ENCODE results near the gene SH3PXD2A.
"Not testable (repeated sequence)": the region's sequence is repeated elsewhere in the genome, so short reads cannot be mapped to it uniquely, and the experiment has no call there.

SH3PXD2A gene

DNA sequence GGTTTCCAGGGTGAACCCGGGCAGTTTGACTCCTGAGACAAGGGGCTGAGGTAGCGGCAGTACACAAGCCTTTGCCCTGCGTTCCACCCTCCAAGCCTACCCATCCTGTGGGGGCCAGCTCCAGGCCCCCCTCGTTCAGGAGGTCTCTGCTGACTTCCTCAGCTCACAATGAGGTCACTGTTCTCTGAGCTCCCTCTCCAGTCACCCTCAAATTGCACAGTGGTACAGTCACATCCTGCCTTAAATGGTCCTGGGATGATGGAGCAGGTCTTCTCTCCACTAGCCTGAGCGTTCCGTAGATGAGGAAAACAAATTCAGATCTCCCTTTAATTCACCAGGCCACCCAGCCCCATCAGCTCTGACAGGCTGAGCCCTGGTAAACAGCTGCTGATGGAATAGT lies 90.2 kb downstream of the SH3PXD2A start:
- H3K27ac Mint-ChIP-seq, result peak overlapping the region; percentile 23
- peaks cover 57% of the 10 kb centered on the region for H3K4me1 Mint-ChIP-seq (ENCODE audit: low read depth)
- DNase-seq, result no peak

DNA sequence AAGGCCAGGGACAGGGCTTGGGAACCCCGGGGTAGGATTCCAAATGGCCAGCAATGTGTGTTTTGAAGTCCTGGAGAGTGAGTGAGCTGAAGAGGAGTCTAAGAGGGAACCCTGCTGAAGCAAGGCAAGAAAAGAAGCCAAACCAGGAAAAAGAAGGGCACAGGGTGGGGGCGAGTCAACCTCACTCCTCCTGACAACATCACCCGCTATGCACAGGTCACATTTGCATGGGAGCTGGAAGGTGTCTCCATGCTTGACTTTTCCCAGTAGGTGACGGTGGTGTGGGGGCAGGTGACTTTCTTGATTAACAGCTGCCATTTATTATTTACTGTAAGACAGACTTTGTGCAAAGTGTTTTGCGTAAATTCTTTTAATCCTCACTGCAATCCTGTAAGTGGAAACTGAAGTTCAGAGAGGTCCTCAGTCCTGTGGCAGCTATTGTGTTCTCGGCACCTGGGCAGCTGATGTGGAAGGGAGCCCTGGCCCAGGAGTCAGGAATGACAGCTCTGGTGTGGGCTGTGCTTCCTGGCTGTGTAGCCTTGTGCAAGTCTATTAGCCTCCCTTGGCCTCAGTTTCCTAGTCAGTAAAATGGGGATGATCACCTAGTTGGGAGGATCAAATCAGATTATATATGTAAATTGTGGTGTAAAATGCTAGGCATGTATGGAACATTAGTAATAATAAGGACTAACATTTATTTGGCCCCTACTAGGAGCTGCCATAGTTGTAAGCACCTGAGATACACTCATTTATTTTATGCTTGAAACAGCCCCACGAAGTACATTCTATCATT lies 90.9 kb downstream of the SH3PXD2A start:
- Mint-ChIP-seq H3K27ac (peak overlapping the region; percentile 85), H3K4me3 (no peak overlapping the region), H3K9me3 (no peaks in the 10 kb centered on the region)

More for the DNA sequence above, 90.2 kb downstream of the SH3PXD2A start:
- no peaks in the 10 kb centered on the region for H3K27me3 Mint-ChIP-seq
- no peaks in the 10 kb centered on the region for H3K9me3 Mint-ChIP-seq
- no peak overlapping the region for H3K4me3 Mint-ChIP-seq
- H3K36me3 Mint-ChIP-seq (ENCODE audit: low read depth), result no peaks in the 10 kb centered on the region

DNA sequence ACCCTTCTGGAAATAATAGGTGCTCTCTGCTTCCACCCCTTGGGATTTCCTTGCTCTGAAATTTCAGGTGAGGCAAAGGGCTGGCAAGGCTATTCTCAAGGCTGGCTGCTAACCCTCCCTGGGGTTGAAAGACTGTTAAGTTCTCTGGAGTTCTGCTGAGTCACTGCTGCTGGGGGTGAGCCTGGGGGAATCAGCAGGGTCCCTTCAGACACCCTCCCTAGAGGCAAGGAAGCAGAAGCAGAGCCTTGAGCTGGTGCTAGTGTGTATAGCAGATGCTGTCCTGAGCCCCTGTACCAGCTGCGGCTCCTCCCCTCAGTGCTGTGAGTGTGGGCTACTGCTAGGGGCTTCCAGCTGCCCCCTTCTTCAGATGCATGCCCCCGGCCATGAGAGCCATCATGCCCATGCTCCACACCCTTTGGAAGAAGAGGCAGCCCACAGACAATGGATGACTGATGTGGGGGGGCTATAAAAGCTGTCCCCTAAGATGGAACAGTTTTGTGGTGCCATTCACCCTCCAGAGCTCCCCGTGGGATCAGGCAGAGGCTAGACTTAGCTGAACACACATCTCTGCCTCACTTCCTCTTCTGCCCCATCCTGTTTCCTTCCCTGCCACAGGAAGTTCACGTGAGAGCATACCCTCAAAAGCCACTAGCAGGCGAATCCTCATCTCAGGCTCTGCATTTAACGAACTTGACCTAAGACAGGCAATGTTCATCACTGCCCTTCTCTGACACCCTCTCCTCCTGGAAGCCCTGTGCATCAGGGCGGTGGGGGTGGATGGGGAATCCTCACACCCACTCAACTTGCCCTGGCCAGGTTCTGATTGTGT lies 91.8 kb downstream of the SH3PXD2A start:
- DNase-seq, result peak; percentile 56
- H3K4me1 Mint-ChIP-seq (ENCODE audit: low read depth), result peaks cover 66% of the 10 kb centered on the region
- H3K36me3 Mint-ChIP-seq (ENCODE audit: low read depth), result no peaks in the 10 kb centered on the region
- peak overlapping the region; percentile 85 for H3K27ac Mint-ChIP-seq
- H3K4me3 Mint-ChIP-seq, result no peak overlapping the region
- no peaks in the 10 kb centered on the region for H3K27me3 Mint-ChIP-seq
- no peaks in the 10 kb centered on the region for H3K9me3 Mint-ChIP-seq

More for the DNA sequence above, 90.9 kb downstream of the SH3PXD2A start:
- H3K36me3 Mint-ChIP-seq (ENCODE audit: low read depth), result no peaks in the 10 kb centered on the region
- DNase-seq, result no peak
- no peaks in the 10 kb centered on the region for H3K27me3 Mint-ChIP-seq
- H3K4me1 Mint-ChIP-seq (ENCODE audit: low read depth), result peaks cover 62% of the 10 kb centered on the region

DNA sequence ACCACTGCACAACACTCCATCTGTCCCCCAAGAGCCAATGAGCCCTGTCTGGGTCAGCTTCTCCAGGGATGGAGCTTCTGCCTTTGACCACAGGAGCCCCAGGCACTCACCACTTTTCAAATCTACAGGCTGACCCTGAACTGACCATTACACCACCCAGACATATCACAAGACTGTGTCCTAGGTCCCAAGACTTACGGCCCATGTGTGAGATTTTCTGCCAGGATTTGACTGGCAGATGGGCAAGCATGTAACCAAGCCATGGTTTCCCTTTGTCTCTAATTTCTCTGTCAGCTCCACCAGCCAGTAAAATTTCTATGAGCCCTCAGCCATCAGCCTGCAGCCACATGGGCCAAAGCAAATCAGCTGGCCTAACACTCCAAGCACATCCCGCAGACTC lies 92.5 kb downstream of the SH3PXD2A start:
- peak overlapping the region; percentile 23 for H3K27ac Mint-ChIP-seq
- peaks cover 67% of the 10 kb centered on the region for H3K4me1 Mint-ChIP-seq (ENCODE audit: low read depth)
- no peak overlapping the region for H3K4me3 Mint-ChIP-seq

GRCh38 chr10:103762162-103762561 lies 93.2 kb downstream of the SH3PXD2A start:
- Mint-ChIP-seq H3K36me3 (ENCODE audit: low read depth) (no peaks in the 10 kb centered on the region), H3K27me3 (no peaks in the 10 kb centered on the region), H3K9me3 (no peaks in the 10 kb centered on the region), H3K4me3 (no peak overlapping the region), H3K4me1 (ENCODE audit: low read depth) (peaks cover 71% of the 10 kb centered on the region), H3K27ac (no peak overlapping the region)
- DNase-seq, result no peak

More for the DNA sequence above, 92.5 kb downstream of the SH3PXD2A start:
- DNase-seq, result no peak
- Mint-ChIP-seq H3K27me3 (no peaks in the 10 kb centered on the region), H3K9me3 (no peaks in the 10 kb centered on the region), H3K36me3 (ENCODE audit: low read depth) (no peaks in the 10 kb centered on the region)

- DNase-seq, result no peak
- H3K27me3 Mint-ChIP-seq, result no peaks in the 10 kb centered on the region
- H3K4me3 Mint-ChIP-seq, result no peak overlapping the region
- peaks cover 64% of the 10 kb centered on the region for H3K4me1 Mint-ChIP-seq (ENCODE audit: low read depth)
- no peak overlapping the region for H3K27ac Mint-ChIP-seq
- H3K36me3 Mint-ChIP-seq (ENCODE audit: low read depth), result no peaks in the 10 kb centered on the region
- H3K9me3 Mint-ChIP-seq, result no peaks in the 10 kb centered on the region
Observed at GRCh38 chr10:103761075-103761920, 94.1 kb downstream of the SH3PXD2A start.

DNA sequence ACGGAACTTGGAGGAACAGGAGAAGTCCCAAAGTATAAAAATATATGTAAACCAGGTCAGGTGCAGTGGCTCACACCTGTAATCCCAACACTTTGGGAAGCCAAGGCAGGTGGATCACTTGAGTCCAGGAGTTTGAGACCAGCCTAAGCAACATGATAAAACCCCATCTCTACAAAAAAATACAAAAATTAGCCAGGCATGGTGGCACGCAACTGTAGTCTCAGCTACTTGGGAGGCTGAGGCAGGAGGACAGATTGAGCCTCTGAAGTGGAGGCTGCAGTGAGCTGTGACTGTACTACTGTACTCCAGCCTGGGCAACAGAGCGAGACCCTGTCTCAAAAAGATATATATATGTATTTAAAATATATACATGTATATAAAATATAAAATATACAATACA lies 95.1 kb downstream of the SH3PXD2A start:
- H3K9me3 Mint-ChIP-seq; H3K36me3 Mint-ChIP-seq (ENCODE audit: low read depth); H3K4me3 Mint-ChIP-seq; H3K27me3 Mint-ChIP-seq; H3K27ac Mint-ChIP-seq; DNase-seq: not testable (repeated sequence)
- peaks cover 53% of the 10 kb centered on the region for H3K4me1 Mint-ChIP-seq (ENCODE audit: low read depth)

DNA sequence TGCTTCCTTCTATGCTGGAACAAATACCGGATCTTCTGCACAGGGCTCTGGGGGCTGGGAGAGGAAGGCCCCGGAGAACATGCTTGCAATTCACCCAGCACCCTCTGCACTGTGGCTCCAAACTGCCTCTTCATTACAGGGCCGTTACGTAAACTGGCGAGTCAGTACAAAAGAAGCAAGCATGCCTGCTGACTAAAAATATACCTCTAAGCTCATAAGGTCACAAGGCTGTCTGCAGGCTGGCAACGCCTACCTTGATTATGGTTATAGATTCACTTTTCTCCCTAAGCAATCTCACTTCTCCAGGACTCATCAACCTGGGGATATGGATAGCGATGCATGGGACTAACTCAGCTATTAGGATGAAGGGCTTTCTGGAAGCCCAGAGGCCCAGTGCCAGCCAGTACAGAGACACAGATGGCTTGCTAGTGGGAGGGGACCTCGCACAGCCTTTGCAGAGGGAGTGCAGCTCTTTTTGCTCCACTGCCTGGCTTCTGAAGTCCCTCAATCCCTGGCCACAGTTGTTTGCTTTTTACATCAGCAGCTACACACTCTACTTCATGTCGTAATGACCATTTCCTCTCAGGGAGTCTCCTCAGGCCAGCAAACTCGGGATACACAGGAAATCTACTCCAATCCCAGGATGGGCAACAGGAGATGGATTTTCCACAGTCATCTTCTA lies 96.1 kb downstream of the SH3PXD2A start:
- no peaks in the 10 kb centered on the region for H3K9me3 Mint-ChIP-seq
- no peaks in the 10 kb centered on the region for H3K36me3 Mint-ChIP-seq (ENCODE audit: low read depth)
- peak overlapping the region; percentile 78 for H3K27ac Mint-ChIP-seq
- no peak overlapping the region for H3K4me3 Mint-ChIP-seq
- H3K4me1 Mint-ChIP-seq (ENCODE audit: low read depth), result peaks cover 43% of the 10 kb centered on the region
- no peaks in the 10 kb centered on the region for H3K27me3 Mint-ChIP-seq
- DNase-seq, result peak; percentile 48

DNA sequence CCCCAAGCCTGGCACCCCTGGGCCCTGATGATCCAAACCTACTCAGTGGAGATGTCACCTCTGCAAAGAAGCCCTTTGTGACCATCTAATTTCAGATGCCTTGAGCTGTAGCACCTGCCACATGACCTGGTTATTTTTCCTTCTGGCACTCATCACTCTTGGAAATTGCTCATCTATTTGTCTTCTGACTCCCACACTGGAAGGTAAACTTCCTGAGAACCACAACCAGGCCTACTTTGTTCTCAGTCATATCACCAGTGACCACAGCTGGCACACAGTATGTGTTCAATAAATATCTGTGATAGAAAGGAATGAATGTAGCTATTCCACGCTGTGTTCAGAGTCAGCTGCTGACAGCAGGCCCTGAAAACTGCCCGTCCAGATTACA lies 97.1 kb downstream of the SH3PXD2A start:
- no peak overlapping the region for H3K4me3 Mint-ChIP-seq
- no peaks in the 10 kb centered on the region for H3K36me3 Mint-ChIP-seq (ENCODE audit: low read depth)
- no peaks in the 10 kb centered on the region for H3K9me3 Mint-ChIP-seq
- DNase-seq, result no peak
- peaks cover 34% of the 10 kb centered on the region for H3K4me1 Mint-ChIP-seq (ENCODE audit: low read depth)
- H3K27me3 Mint-ChIP-seq, result no peaks in the 10 kb centered on the region
- peak overlapping the region; percentile 78 for H3K27ac Mint-ChIP-seq

- Mint-ChIP-seq H3K27me3 (no peaks in the 10 kb centered on the region), H3K36me3 (ENCODE audit: low read depth) (no peaks in the 10 kb centered on the region), H3K9me3 (peaks cover under 1% of the 10 kb centered on the region), H3K27ac (peak overlapping the region; percentile 78), H3K4me1 (ENCODE audit: low read depth) (peaks cover 28% of the 10 kb centered on the region), H3K4me3 (no peak overlapping the region)
- no peak for DNase-seq
Observed at GRCh38 chr10:103757531-103758293, 97.7 kb downstream of the SH3PXD2A start.

DNA sequence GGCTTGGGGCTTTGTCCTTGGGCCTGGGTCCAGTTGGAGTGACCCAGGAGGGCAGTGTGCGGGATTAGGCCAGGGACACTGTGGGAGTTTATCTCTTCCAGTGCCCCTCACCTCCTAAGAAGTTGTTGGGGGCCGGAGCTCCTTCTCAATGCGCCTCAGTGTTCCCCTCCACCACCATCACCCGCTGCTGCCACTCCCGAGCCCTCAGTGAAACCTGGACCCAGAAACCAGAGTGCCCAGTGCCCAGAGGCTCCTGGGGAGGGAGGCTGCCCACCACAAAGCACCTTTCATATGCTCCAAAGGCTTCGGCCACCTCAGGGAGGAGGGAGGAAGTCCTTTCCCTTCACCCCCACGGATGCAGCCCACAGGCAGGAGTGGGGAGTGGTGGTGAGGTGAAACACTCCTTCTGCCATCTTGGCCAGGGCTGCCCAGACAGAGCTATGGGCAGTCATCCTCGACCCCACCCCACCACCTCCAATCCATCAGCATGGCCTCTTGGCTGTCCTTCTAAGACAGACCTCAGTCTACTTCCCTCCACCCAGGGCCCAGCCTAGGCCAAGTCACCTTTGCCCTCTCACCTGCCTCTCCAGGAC lies 99.0 kb downstream of the SH3PXD2A start:
- H3K4me3 Mint-ChIP-seq, result no peak overlapping the region
- no peak overlapping the region for H3K27ac Mint-ChIP-seq
- H3K27me3 Mint-ChIP-seq, result no peaks in the 10 kb centered on the region
- H3K36me3 Mint-ChIP-seq (ENCODE audit: low read depth), result no peaks in the 10 kb centered on the region
- H3K9me3 Mint-ChIP-seq, result peaks cover 5% of the 10 kb centered on the region
- H3K4me1 Mint-ChIP-seq (ENCODE audit: low read depth), result peaks cover 27% of the 10 kb centered on the region
- no peak for DNase-seq

- Mint-ChIP-seq H3K36me3 (ENCODE audit: low read depth) (no peaks in the 10 kb centered on the region), H3K9me3 (peaks cover 5% of the 10 kb centered on the region), H3K27ac (no peak overlapping the region), H3K4me3 (no peak overlapping the region), H3K4me1 (ENCODE audit: low read depth) (peaks cover 12% of the 10 kb centered on the region), H3K27me3 (no peaks in the 10 kb centered on the region)
- peak; percentile 53 for DNase-seq
Observed at GRCh38 chr10:103752680-103753248, 102.6 kb downstream of the SH3PXD2A start.
